Fibroblast of skin of left quadriceps (primary cell): Measurements from ENCODE around the gene MGA.

Experiments
- DNase-seq, 2 experiments: peaks; one replicate each; pipeline ENCODE4 v3.0.0-alpha.2; 2013; ENCODE audit warnings: low read depth in 2 of 2

The MGA gene

GRCh38 chr15:41658689-41659088, 1.5 kb upstream of the MGA start:
- DNase-seq, result no peak

GRCh38 chr15:41659190-41659589, 1.0 kb upstream of the MGA start:
- no peak for DNase-seq

GRCh38 chr15:41659855-41660234, 360 bp upstream of the MGA start:
- DNase-seq, result no peak

GRCh38 chr15:41661078-41661517, 893 bp downstream of the MGA start:
- no peak for DNase-seq

- peak; percentile 21 to 28 for DNase-seq
Observed at GRCh38 chr15:41661518-41662225, 1.5 kb downstream of the MGA start.

- DNase-seq, result peak in 1 of 2 experiments; percentile 36
Observed at GRCh38 chr15:41666353-41666920, 6.2 kb downstream of the MGA start.

GRCh38 chr15:41669701-41670100, 9.5 kb downstream of the MGA start:
- DNase-seq, result no peak

- DNase-seq, result no peak
Observed at GRCh38 chr15:41671656-41672648, 11.7 kb downstream of the MGA start.

- DNase-seq, result no peak
Observed at GRCh38 chr15:41675337-41675736, 15.1 kb downstream of the MGA start.

GRCh38 chr15:41678742-41679141, 18.5 kb downstream of the MGA start:
- DNase-seq, result no peak

- no peak for DNase-seq
Observed at GRCh38 chr15:41683955-41684354, 23.8 kb downstream of the MGA start.

- no peak for DNase-seq
Observed at GRCh38 chr15:41688671-41689070, 28.5 kb downstream of the MGA start.

GRCh38 chr15:41689083-41689482, 28.9 kb downstream of the MGA start:
- no peak for DNase-seq

GRCh38 chr15:41689834-41690233, 29.6 kb downstream of the MGA start:
- no peak for DNase-seq

- DNase-seq, result no peak
Observed at GRCh38 chr15:41690636-41691035, 30.4 kb downstream of the MGA start.

- DNase-seq, result no peak
Observed at GRCh38 chr15:41691471-41691870, 31.3 kb downstream of the MGA start.

GRCh38 chr15:41692049-41692448, 31.8 kb downstream of the MGA start:
- no peak for DNase-seq

- DNase-seq, result no peak
Observed at GRCh38 chr15:41693757-41694156, 33.6 kb downstream of the MGA start.

- no peak for DNase-seq
Observed at GRCh38 chr15:41695750-41696436, 35.7 kb downstream of the MGA start.

GRCh38 chr15:41698779-41699178, 38.6 kb downstream of the MGA start:
- DNase-seq, result peak; percentile 34 to 36

- DNase-seq, result no peak
Observed at GRCh38 chr15:41703120-41703519, 42.9 kb downstream of the MGA start.

- DNase-seq, result no peak
Observed at GRCh38 chr15:41713047-41713446, 52.8 kb downstream of the MGA start.
